Activated gamma-delta T cell treated with anti-CD3 and anti-CD28 coated beads, Interleukin-2, amount 50 U/mL, for 16 hours (primary cell): ENCODE results near the gene ZNF746.

Experiments used
- DNase-seq: peaks from one replicate; pipeline ENCODE4 v3.0.0-alpha.2; 2020; ENCODE audit warnings: low read depth

Gene ZNF746

DNA sequence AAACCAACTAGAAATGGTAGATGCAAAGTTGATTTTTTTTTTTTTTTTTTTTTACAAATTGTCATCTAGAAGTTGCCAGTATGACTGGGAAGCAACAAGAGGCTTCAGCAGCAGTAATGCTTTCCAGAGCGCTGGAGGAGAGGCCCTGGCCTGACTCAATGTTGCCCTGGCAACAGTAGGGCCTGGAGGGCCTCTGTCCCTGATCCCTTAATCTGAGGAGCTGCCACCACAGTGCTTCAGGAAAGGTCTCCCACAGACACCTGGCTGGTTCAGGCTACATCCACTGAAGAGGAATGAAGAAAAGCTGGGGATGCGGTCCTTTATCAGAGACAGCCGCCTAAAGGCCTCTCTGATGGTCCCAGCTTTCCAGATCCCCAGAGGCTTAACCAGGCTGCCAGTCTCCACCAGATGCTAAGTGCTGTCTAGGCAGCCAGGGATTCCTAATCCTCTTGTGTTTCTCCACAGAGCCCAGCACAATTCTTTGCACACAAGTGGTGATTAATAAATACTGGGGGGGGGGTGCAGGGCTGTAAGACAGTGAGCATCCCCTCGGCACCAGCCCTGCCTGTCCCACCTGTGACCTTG, 70.4 kb downstream of the ZNF746 start:
- no peak for DNase-seq

GRCh38 chr7:149423449-149424110, 74.0 kb downstream of the ZNF746 start:
- no peak for DNase-seq

- no peak for DNase-seq
Observed at GRCh38 chr7:149422914-149423301, 74.7 kb downstream of the ZNF746 start.
